GM12878 (cell line): Measurements from ENCODE around the gene STAMBPL1. TPM values are rescaled to one million over a fixed set of nuclear protein-coding genes. Genes with fewer than 3 reads are reported as not detected.

Source experiments
- ATAC-seq: fragments of 200-7000 bp; cut with Tn5 transposase; 3 replicates; pipeline ENCODE4 v1.9.1; 2020; ENCODE audit warnings: mild to moderate bottlenecking, moderate library complexity
- BruUV-seq: library from RNA; stranded (reverse); fragments of 400-500 nt; replicated peaks from 2 replicates; lab custom pipeline; 2021; lab: Mats Ljungman, UMichigan
- CTCF ChIA-PET: fragments of 300-600 bp; sonication (Branson Sonifier 250); formaldehyde crosslinking; extraction: SDS; loops from one replicate; lab custom pipeline; 2021; ENCODE audit warnings: inconsistent platforms; lab: Yijun Ruan, JAX
- POLR2A ChIA-PET: fragments of 350-600 bp; formaldehyde crosslinking; extraction: SDS; loops from one replicate; lab custom pipeline; 2021; ENCODE audit warnings: inconsistent platforms; lab: Charles Lee
- RAD21 ChIA-PET: fragments of 300-600 bp; sonication (Branson Sonifier 250); formaldehyde crosslinking; loops from one replicate; lab custom pipeline; 2023; ENCODE audit warnings: antibody characterized with exemption; ENCODE audit not compliant: unreplicated experiment; lab: Charles Lee
- SMC1A ChIA-PET: fragments of 300-600 bp; sonication (Branson Sonifier 250); formaldehyde crosslinking; loops from one replicate; lab custom pipeline; 2023; ENCODE audit not compliant: unreplicated experiment, uncharacterized antibody; lab: Charles Lee
- DNase-seq: peaks from one replicate; pipeline ENCODE4 v3.0.0-alpha.2; 2011; ENCODE audit warnings: low read depth, low spot score
- FAIRE-seq: peaks from 3 replicates; lab custom pipeline; 2011; peaks lifted over from hg19 to GRCh38; lab: Jason Lieb, UNC
- H2AFZ ChIP-seq: 2 replicates; pipeline ENCODE4 v1.6.0; 2011; ENCODE audit warnings: low read depth, low read length, control low read depth; ENCODE audit not compliant: control insufficient read depth
- H3K27ac ChIP-seq: 2 replicates; pipeline ENCODE4 v1.5.1; 2011; ENCODE audit warnings: control low read depth; ENCODE audit not compliant: control insufficient read depth, insufficient read depth
- H3K27me3 ChIP-seq, 2 experiments: replicated peaks in 1 of 2; 2 replicates each; pipeline versions ENCODE4 v1.6.0 to v1.6.1; 2011; ENCODE audit warnings: low read length in 1 of 2; ENCODE audit not compliant: control insufficient read depth in 2 of 2, insufficient read depth in 2 of 2
- H3K36me3 ChIP-seq, 2 experiments: 2 replicates each; pipeline ENCODE4 v1.5.1; 2011; ENCODE audit warnings: low read length in 1 of 2; ENCODE audit not compliant: control insufficient read depth in 2 of 2, insufficient read depth in 2 of 2
- H3K4me1 ChIP-seq: 2 replicates; pipeline ENCODE4 v1.6.1; 2011; ENCODE audit warnings: mild to moderate bottlenecking, low read length, moderate library complexity, mixed read lengths; ENCODE audit not compliant: control insufficient read depth, insufficient read depth
- H3K4me2 ChIP-seq: 2 replicates; pipeline ENCODE4 v1.6.0; 2011; ENCODE audit warnings: control low read depth; ENCODE audit not compliant: control insufficient read depth, insufficient read depth
- H3K4me3 ChIP-seq: fragments of 200-600 bp; sonication (generic); 2 replicates; pipeline ENCODE4 v1.5.1; 2016
- H3K79me2 ChIP-seq: 2 replicates; pipeline ENCODE4 v1.6.0; 2011; ENCODE audit warnings: low read length; ENCODE audit not compliant: control insufficient read depth, insufficient read depth
- H3K9ac ChIP-seq: 2 replicates; pipeline ENCODE4 v1.8.0; 2011; ENCODE audit warnings: low read length, control low read depth, mixed read lengths; ENCODE audit not compliant: control insufficient read depth, insufficient read depth
- H3K9me3 ChIP-seq: replicated peaks from 3 replicates; pipeline ENCODE4 v1.5.1; 2011; ENCODE audit warnings: mild to moderate bottlenecking, low read length; ENCODE audit not compliant: control insufficient read depth, insufficient read depth
- H4K20me1 ChIP-seq: 2 replicates; pipeline ENCODE4 v1.6.0; 2011; ENCODE audit not compliant: control insufficient read depth, insufficient read depth
- CEBPZ ChIP-seq: fragments of 150-350 bp; IDR thresholded peaks from 2 replicates; pipeline ENCODE4 v1.6.1; 2016; ENCODE audit warnings: low read depth, low read length
- MEF2B ChIP-seq: fragments of 450-650 bp; IDR thresholded peaks from 2 replicates; pipeline ENCODE4 v1.6.1; 2018; ENCODE audit warnings: mild to moderate bottlenecking, moderate library complexity; ENCODE audit not compliant: partially characterized antibody, poor library complexity, severe bottlenecking
- NRF1 ChIP-seq: conservative IDR thresholded peaks from 2 replicates; pipeline ENCODE4 v1.6.1; 2011; ENCODE audit warnings: mild to moderate bottlenecking, low read depth, low read length, improper control_type of control experiment
- PAX5 ChIP-seq: IDR thresholded peaks from 2 replicates; pipeline ENCODE4 v1.6.1; 2011; ENCODE audit warnings: low read depth, low read length, borderline replicate concordance
- PML ChIP-seq: IDR thresholded peaks from 2 replicates; pipeline ENCODE4 v1.6.1; 2012; ENCODE audit warnings: low read length, inconsistent platforms
- POLR2AphosphoS2 ChIP-seq: IDR thresholded peaks from 2 replicates; pipeline ENCODE4 v1.6.1; 2011; ENCODE audit warnings: low read depth, mild to moderate bottlenecking, low read length, improper control_type of control experiment, moderate library complexity
- SKIL ChIP-seq: fragments of 450-650 bp; IDR thresholded peaks from 2 replicates; pipeline ENCODE4 v1.6.1; 2017; ENCODE audit warnings: mild to moderate bottlenecking, low read depth, inconsistent platforms; ENCODE audit not compliant: poor library complexity, severe bottlenecking
- WRNIP1 ChIP-seq: IDR thresholded peaks from 2 replicates; pipeline ENCODE4 v1.6.1; 2011; ENCODE audit warnings: low read depth, low read length, improper control_type of control experiment, borderline replicate concordance
- YY1 ChIP-seq: IDR thresholded peaks from 2 replicates; pipeline ENCODE4 v1.6.1; 2011; ENCODE audit warnings: low read depth, mild to moderate bottlenecking, low read length
- ZNF384 ChIP-seq: IDR thresholded peaks from 2 replicates; pipeline ENCODE4 v1.6.1; 2012; ENCODE audit warnings: low read depth, mild to moderate bottlenecking, low read length, improper control_type of control experiment, borderline replicate concordance
- in situ Hi-C: fragments of 300-500 bp; cut with MboI; formaldehyde crosslinking; loops from 9 replicates; pipeline ENCODE4 v1.14.3; 2018; ENCODE audit warnings: mixed read lengths
- intact Hi-C: fragments of 100-400 bp; cut with micrococcal nuclease; formaldehyde crosslinking; loops from one replicate; pipeline ENCODE4 v1.14.2; 2022; ENCODE audit not compliant: unreplicated experiment
- polyA plus RNA-seq, 11 experiments: library from polyadenylated mRNA; depleted of rRNA in 4 of 11; unstranded in 6 of 11; stranded (reverse) in 5 of 11; fragments of >200 nt; fragmentation: Nextera tagmentation in 4 of 11; fragmentation: Illumina TruSeq in 1 of 11; extraction: Ambion mirVana in 4 of 11; extraction: Trizol in 1 of 11; gene quantifications; 1 replicate in 1 of 11; 2 replicates in 10 of 11; pipeline versions ENCODE4 v1.2.1 to v1.2.3, GENCODE V29; 2011 to 2016; ENCODE audit warnings: inconsistent platforms in 2 of 11, missing spikeins in 2 of 11, low read depth in 1 of 11
- total RNA-seq, 4 experiments: library from RNA; depleted of rRNA in 3 of 4; stranded (reverse); fragments of >200 nt in 3 of 4; fragmentation: Illumina TruSeq in 1 of 4; extraction: Trizol in 1 of 4; gene quantifications; 2 replicates each; pipeline versions ENCODE4 v1.2.1 to v1.2.3, GENCODE V29; 2013 to 2021

The STAMBPL1 gene
- total and polyA plus RNA-seq, 10 of the 15 experiments (the other 5 are each of a cell fraction or from before 2014, with no cell fraction given) = 7.5 to 44.1 (median 25.4) TPM

- Histone ChIP-seq H2AFZ (no peak overlapping the region), H3K27me3 (no peaks in the 10 kb centered on the region), H3K9ac (peak overlapping the region; percentile 68), H3K4me3 (peak overlapping the region; percentile 75), H3K79me2 (peaks cover 95% of the 10 kb centered on the region), H3K4me2 (peak overlapping the region; percentile 77), H3K4me1 (peaks cover 49% of the 10 kb centered on the region), H4K20me1 (no peaks in the 10 kb centered on the region), H3K9me3 (no peaks in the 10 kb centered on the region), H3K36me3 (no peaks in the 10 kb centered on the region), H3K27ac (peak overlapping the region; percentile 61)
- in situ Hi-C loops (no loop called here), intact Hi-C loops (loop anchor here (1.0 to 10.0 kb wide), 2 partner anchors 9 to 526 kb away; partner anchors contain the start of gene IFIT5)
- CTCF ChIA-PET = interaction anchor here (1.0 to 9.8 kb wide), 5 partner anchors 11 to 110 kb away, joined by 3 to 116 read pairs (median 64); no protein-coding TSS in a partner anchor
- BruUV-seq = no TSS peak
- ATAC-seq = no peak
- TF ChIP-seq CEBPZ (no peak), MEF2B (no peak), PML (no peak), YY1 (no peak), PAX5 (no peak), POLR2AphosphoS2 (no peak), SKIL (no peak), NRF1 (no peak), WRNIP1 (no peak), ZNF384 (no peak)
- no peak for DNase-seq
- SMC1A ChIA-PET = interaction anchor here (0.9 to 12.6 kb wide), 8 partner anchors 12 to 104 kb away, joined by 3 to 329 read pairs (median 54); partner anchors contain the start of gene FAS
- POLR2A ChIA-PET = interaction anchor here (1.1 to 13.1 kb wide), 3 partner anchors 10 to 105 kb away, joined by 4 to 248 read pairs (median 7); no protein-coding TSS in a partner anchor
- RAD21 ChIA-PET = interaction anchor here (0.7 to 13.0 kb wide), 9 partner anchors 11 to 271 kb away, joined by 3 to 249 read pairs (median 4); partner anchors contain the start of genes ANKRD22 and FAS
- FAIRE-seq = no peak
Observed at GRCh38 chr10:88888810-88889445, 8.9 kb downstream of the STAMBPL1 start.
